ENCODE results near the gene RAB3C.
A peak's percentile ranks its signal among the peaks of the same experiment; 100 is the strongest.

The RAB3C gene

GRCh38 chr5:58737671-58738070 is 154.8 kb downstream of the RAB3C start:
- DNase-seq = no peak

DNA sequence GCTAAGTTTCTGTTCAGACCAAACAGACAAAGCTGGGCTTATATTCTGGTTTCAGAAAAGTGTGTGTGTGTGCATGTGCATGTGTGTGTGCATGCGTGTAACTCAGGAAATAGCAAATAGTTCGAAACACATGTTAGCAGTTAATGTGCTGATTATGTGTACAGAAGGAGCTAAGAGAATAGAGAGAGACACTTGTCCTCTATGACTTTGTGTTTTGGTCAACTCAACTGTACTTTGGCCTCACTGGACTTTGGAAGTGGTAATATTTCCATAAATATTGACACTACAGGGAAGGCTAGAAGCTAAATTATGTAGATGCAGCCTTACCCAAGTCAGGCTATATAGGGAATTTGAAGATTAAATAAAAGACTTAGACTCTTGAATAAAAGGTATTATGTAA is 155.5 kb downstream of the RAB3C start:
- no peak for DNase-seq

DNA sequence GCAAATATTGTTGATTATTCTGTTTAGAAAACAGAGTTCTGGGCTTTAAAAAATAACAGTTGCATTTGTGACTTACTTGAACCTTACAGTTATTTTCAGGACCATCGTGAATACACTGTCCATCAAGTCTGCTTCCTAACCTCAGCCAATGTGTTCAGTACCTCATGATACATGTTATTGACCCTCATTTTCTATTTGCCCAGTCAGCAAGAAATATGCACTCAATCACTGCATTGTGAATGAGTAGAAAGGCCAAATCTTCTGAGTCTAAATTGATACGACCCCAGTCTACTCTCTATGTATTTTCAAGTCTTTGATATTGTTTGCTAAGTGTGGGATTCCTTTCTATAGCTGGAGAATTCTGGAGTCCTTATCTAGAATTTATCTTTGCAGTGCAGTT is 156.2 kb downstream of the RAB3C start:
- no peak for DNase-seq

GRCh38 chr5:58740956-58741355 is 158.1 kb downstream of the RAB3C start:
- no peak for DNase-seq

DNA sequence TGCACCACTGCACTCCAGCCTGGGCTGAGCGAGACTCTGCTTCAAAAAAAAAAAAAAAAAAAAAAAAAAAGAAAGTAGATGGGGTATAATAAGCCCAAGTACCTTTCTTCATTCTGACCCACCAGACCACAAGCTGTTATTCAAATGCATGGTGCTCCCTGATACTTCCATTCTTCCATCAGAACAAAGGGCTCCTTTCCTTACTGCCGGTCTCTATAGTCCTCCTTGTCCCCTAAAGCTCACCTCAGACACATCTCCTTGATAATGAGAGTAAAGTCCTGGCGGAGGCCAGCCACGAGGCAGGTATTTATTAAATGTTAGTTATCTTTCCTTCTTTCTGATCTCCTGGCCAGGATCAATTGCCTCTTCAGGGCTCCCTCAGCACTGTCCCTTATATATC is 162.5 kb downstream of the RAB3C start:
- DNase-seq = no peak

GRCh38 chr5:58746321-58746720 is 163.4 kb downstream of the RAB3C start:
- DNase-seq = no peak

DNA sequence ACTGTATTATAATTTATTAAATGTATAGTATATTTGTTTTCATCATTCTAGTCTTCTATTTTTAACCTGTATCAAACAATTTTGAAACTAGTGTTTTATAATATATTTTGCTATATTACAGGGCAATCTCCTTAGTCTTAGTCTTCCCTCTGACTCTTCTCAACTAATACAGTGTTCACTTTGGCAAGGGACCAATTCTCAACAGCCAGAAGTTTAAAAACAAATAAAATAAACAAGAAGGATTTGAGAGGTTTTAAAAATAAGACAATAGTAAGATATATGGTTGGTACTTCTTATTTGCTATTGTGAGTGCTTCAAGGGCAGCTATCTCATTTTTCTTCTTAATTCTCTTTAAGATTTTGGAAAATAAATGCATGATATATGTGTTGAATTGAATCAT is 167.2 kb downstream of the RAB3C start:
- DNase-seq = no peak

- DNase-seq = no peak
Measured at GRCh38 chr5:58751222-58751837, 168.5 kb downstream of the RAB3C start.

GRCh38 chr5:58752104-58752503 is 169.2 kb downstream of the RAB3C start:
- DNase-seq = no peak

GRCh38 chr5:58753446-58753845 is 170.6 kb downstream of the RAB3C start:
- DNase-seq = no peak

DNA sequence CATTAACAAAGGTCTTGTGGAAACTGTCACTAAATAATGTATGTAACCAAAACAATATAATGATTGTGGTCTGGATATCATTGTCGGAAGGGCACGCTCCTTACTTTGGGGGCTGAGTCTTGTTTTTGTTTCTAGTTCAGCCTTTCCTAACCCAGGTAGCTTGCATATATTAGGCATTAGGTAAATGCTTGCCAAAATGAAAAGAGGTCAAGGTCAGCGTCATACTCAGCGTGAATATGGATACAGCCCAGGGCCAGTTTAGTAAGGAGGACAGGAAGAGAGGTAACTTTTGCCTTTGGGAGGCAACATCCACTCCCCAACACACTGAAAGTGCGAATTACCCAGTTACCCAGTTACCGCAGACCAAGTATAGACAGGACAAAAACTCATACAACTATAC is 171.4 kb downstream of the RAB3C start:
- no peak for DNase-seq

DNA sequence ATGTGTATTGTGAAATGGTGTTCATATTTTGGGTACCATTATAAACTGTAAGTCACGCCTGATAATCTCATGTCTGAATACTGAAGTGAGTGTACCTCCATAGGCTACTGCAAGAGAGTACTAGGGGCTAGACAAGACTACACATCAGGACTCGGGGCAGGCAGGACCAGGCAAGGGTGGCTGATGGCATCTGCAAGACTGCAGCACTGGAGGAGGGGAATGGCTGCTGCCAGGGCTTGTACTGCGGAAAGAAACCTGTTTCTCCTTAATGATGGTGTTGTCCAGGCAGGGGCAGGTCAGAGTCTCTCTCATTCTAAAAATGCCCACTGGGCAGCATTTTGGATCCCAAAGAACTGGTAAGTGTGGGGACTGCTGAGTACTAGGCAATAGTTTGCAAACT is 172.5 kb downstream of the RAB3C start:
- DNase-seq = no peak

DNA sequence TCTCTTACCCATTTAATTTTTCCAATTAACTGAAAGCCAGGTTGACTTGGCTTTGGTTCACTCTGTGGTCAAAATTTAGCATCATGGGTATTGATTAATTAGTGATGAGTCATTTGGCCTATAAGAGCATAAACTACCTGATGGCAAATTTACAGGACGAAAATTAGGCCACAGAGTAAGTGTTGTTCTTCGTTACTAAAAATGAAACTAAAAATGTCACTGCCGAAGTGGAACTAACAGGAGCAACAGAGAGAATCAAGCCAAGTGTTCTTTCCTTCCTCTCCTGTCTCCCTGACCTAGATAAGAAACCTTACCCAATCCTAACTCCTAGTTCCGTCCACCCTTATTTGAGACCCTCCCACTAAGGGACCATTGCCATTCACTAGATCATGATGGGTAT is 176.9 kb downstream of the RAB3C start:
- DNase-seq = peak; percentile 25

GRCh38 chr5:58760222-58760621 is 177.3 kb downstream of the RAB3C start:
- no peak for DNase-seq

GRCh38 chr5:58761407-58761806 is 178.5 kb downstream of the RAB3C start:
- DNase-seq = no peak

DNA sequence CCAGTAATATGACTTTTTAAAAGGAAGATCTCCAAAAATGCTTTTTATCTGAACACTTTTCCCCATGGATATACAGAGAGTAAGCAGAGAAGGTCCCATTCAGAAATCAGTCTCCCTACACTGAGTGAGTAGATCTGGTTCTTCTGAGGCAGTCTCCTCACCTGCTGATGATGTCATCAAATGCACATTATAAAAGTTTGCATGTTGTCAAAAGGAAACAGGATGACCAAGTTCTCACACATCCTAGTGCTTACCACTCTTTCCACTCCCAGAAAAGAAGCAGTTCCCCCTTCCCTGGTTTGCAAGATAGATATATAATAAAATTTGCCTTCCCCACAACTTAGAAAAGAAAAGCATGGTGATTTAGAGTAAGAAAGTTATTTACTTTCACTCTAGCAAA is 180.5 kb downstream of the RAB3C start:
- DNase-seq = no peak

DNA sequence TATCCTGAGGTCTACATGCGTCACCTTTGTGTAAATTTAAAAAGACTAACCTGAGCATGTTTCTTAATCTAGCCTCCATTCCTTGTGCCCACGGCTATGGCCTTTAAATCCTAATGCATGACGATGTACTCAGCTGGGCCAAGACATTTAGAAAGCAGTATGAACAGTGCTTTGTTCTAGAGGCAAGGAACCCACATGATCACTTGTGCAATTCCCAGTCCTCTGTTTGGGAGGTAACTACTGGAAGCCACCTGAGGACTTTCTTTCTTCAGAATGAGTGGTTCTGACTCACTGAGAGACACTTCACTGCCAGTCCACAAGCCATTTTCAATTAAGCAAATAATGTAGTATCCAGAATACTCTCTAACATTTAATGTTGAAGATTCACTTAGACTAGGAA is 181.3 kb downstream of the RAB3C start:
- DNase-seq = no peak

DNA sequence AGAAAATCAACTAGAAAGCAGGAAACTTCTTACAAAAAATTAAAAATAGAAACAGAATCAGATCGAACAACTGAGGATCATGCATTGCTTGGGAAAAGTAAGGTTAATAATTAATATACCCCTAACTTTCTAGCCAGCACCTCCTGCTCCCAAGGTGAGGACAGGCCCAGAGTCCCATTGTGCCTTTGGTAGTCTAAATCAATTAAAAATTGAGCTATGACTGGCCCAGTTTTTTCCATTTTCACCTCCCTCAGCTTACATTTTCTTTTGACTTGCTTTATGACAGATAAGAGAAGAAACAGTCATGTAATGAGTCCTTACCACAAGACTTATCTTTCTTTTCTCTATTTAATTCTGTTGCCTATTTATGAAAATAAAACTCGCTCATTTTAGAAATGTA is 182.2 kb downstream of the RAB3C start:
- DNase-seq = no peak

DNA sequence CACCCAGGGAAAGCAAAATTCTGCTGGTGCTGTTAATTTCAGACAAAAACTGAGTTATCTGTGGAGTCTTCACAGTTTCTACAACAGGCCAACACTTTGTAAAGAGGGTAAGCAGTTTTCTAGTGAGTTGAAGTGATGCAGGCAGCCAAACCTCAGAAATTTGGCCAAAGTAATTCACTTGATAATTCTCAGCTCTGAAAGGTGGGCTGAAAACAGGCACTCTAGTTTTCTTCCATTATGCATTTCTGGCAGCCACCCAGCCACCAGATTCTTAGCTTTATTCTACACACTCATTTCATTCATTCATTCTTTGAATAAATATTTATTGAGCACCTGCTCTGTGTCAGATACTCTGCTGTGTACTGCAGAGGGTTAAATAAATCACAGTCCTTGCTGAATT is 184.2 kb downstream of the RAB3C start:
- DNase-seq = no peak

GRCh38 chr5:58770136-58770535 is 187.3 kb downstream of the RAB3C start:
- DNase-seq = no peak

GRCh38 chr5:58771796-58772195 is 188.9 kb downstream of the RAB3C start:
- DNase-seq = no peak

DNA sequence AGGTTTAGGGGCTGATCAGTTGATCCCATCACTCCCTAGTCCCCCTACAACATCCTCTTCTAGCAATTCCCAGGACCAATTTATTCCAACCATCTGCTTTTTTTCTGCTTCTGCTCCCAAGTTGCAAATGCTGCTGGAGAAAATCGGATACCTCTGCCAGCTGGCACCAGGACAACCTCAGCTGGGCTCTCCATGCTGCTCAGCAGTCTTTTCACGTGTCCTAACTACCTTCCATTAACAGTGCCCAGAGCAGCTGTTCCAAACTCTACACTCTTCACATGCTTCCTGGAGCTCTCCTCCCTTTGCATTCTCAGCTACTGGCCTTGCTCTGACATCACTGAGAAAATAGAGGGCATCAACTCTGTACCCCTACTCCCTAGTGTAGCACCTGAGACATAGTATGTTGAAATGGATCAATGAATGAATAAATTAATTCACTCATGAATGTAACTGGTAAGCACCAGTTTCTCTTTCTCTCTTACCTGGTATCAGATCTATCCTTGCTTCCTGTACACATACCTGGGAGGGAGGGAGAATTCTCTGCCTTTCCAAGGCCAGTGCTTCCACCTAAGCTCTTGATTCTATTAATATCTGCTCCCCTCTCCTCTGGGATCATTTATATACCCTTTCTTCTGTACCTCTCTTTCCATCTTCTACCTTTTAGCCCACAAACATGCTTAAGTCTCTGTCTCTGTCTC is 191.0 kb downstream of the RAB3C start:
- no peak for DNase-seq

GRCh38 chr5:58774937-58775336 is 192.1 kb downstream of the RAB3C start:
- DNase-seq = no peak

- DNase-seq = no peak
Measured at GRCh38 chr5:58775701-58776262, 192.9 kb downstream of the RAB3C start.

DNA sequence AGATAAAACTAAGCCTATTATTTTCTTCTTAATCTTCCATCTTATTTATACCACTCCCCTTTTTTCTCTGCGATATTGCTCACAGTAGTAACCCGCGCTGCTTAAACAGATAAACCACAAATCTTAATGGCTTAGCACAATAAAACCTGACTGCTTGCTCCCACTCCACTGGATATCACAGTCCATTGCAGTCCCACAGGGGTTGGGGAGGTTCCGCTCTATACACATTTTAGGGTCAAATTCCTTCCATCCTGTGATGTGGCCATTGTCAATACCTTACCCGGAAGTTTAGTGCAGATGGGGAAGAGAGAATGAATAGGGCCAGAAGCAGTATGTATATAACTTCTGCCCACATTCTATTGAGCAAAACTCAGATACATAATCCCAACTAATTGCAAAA is 193.7 kb downstream of the RAB3C start:
- DNase-seq = no peak
